ENCODE measurements around the gene HIVEP3. TPM values are rescaled to one million over a fixed set of nuclear protein-coding genes. Genes with fewer than 3 reads are reported as not detected.

The HIVEP3 gene
- polyA plus RNA-seq, 1 donor (not counting 4 experiments of a cell fraction or from before 2014, with no cell fraction given), result 1.1 TPM

GRCh38 chr1:41773842-41774241, 144.9 kb downstream of the HIVEP3 start:
- no peak overlapping the region for H2AFZ ChIP-seq (ENCODE audit: control insufficient read depth, low read length)
- no peak for TF ChIP-seq EZH2 (IDR thresholded peaks at IDR 0.05; ENCODE audit: low read length)
- TF ChIP-seq, protein P1, sequence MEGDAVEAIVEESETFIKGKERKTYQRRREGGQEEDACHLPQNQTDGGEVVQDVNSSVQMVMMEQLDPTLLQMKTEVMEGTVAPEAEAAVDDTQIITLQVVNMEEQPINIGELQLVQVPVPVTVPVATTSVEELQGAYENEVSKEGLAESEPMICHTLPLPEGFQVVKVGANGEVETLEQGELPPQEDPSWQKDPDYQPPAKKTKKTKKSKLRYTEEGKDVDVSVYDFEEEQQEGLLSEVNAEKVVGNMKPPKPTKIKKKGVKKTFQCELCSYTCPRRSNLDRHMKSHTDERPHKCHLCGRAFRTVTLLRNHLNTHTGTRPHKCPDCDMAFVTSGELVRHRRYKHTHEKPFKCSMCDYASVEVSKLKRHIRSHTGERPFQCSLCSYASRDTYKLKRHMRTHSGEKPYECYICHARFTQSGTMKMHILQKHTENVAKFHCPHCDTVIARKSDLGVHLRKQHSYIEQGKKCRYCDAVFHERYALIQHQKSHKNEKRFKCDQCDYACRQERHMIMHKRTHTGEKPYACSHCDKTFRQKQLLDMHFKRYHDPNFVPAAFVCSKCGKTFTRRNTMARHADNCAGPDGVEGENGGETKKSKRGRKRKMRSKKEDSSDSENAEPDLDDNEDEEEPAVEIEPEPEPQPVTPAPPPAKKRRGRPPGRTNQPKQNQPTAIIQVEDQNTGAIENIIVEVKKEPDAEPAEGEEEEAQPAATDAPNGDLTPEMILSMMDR (optimal IDR thresholded peaks at IDR 0.05 in 1 of 3, IDR thresholded peaks at IDR 0.05 in 1 of 3, conservative IDR thresholded peaks at IDR 0.05 in 1 of 3; ENCODE audit: extremely low read depth in 1 of 3, insufficient read depth in 2 of 3, low read length in 3 of 3), result no peak
- no peak overlapping the region for H3K27ac ChIP-seq (ENCODE audit: control insufficient read depth, insufficient read depth, low read length)
- dilution Hi-C loops (cut with MboI; ENCODE audit: extremely low pct_ligation_motif_present, low sequenced_read_pairs), result no loop called here
- no peaks in the 10 kb centered on the region for H3K79me2 ChIP-seq (ENCODE audit: control insufficient read depth, insufficient read depth, low read length)
- no peak overlapping the region for H3K4me3 ChIP-seq (ENCODE audit: control insufficient read depth in 2 of 3, extremely low read depth in 1 of 3, insufficient read depth in 2 of 3, low read depth in 1 of 3, low read length in 3 of 3)
- no peaks in the 10 kb centered on the region for H3K36me3 ChIP-seq (ENCODE audit: control insufficient read depth in 2 of 2, extremely low read depth in 1 of 2, insufficient read depth in 2 of 2, low read length in 2 of 2)
- H3K9me1 ChIP-seq (ENCODE audit: control insufficient read depth, extremely low read depth, insufficient read depth, low read length), result no peaks in the 10 kb centered on the region
- peaks cover 5% of the 10 kb centered on the region for H3K4me1 ChIP-seq (ENCODE audit: control insufficient read depth, extremely low read depth, insufficient read depth, low read length)
- H3K4me2 ChIP-seq (ENCODE audit: control insufficient read depth, extremely low read depth, insufficient read depth, low read depth, low read length), result no peak overlapping the region
- no peaks in the 10 kb centered on the region for H3K9me3 ChIP-seq (ENCODE audit: control insufficient read depth, low read depth, low read length)
- H4K20me1 ChIP-seq (ENCODE audit: control insufficient read depth, extremely low read depth, insufficient read depth, low read length), result no peaks in the 10 kb centered on the region
- no peak overlapping the region for H3K9ac ChIP-seq (ENCODE audit: control insufficient read depth, extremely low read depth, insufficient read depth, low read length)
- DNase-seq (ENCODE audit: low read depth, low spot score) (no peak), FAIRE-seq (no peak)
- H3K27me3 ChIP-seq (ENCODE audit: control insufficient read depth, extremely low read depth, insufficient read depth, low read length), result peaks cover 6% of the 10 kb centered on the region

- no peak overlapping the region for H3K4me2 ChIP-seq (ENCODE audit: control insufficient read depth, extremely low read depth, insufficient read depth, low read depth, low read length)
- no peak for DNase-seq (ENCODE audit: low read depth, low spot score)
- TF ChIP-seq EZH2 (IDR thresholded peaks at IDR 0.05; ENCODE audit: low read length), result no peak
- TF ChIP-seq, protein P1 (optimal IDR thresholded peaks at IDR 0.05 in 1 of 3, IDR thresholded peaks at IDR 0.05 in 1 of 3, conservative IDR thresholded peaks at IDR 0.05 in 1 of 3; ENCODE audit: extremely low read depth in 1 of 3, insufficient read depth in 2 of 3, low read length in 3 of 3), result no peak
Observed at GRCh38 chr1:41773144-41773591, 145.6 kb downstream of the HIVEP3 start.

More at GRCh38 chr1:41773144-41773591, 145.6 kb downstream of the HIVEP3 start:
- no peaks in the 10 kb centered on the region for H3K79me2 ChIP-seq (ENCODE audit: control insufficient read depth, insufficient read depth, low read length)
- H2AFZ ChIP-seq (ENCODE audit: control insufficient read depth, low read length), result no peak overlapping the region
- H3K9me1 ChIP-seq (ENCODE audit: control insufficient read depth, extremely low read depth, insufficient read depth, low read length), result no peaks in the 10 kb centered on the region
- H3K4me3 ChIP-seq (ENCODE audit: control insufficient read depth in 2 of 3, extremely low read depth in 1 of 3, insufficient read depth in 2 of 3, low read depth in 1 of 3, low read length in 3 of 3), result no peak overlapping the region
- dilution Hi-C loops (cut with MboI; ENCODE audit: extremely low pct_ligation_motif_present, low sequenced_read_pairs), result no loop called here
- no peaks in the 10 kb centered on the region for H3K9me3 ChIP-seq (ENCODE audit: control insufficient read depth, low read depth, low read length)
- H3K27ac ChIP-seq (ENCODE audit: control insufficient read depth, insufficient read depth, low read length), result no peak overlapping the region
- H3K27me3 ChIP-seq (ENCODE audit: control insufficient read depth, extremely low read depth, insufficient read depth, low read length), result peaks cover 6% of the 10 kb centered on the region
- H3K9ac ChIP-seq (ENCODE audit: control insufficient read depth, extremely low read depth, insufficient read depth, low read length), result no peak overlapping the region
- peaks cover 5% of the 10 kb centered on the region for H3K4me1 ChIP-seq (ENCODE audit: control insufficient read depth, extremely low read depth, insufficient read depth, low read length)
- peak; percentile 32 for FAIRE-seq
- H4K20me1 ChIP-seq (ENCODE audit: control insufficient read depth, extremely low read depth, insufficient read depth, low read length), result no peaks in the 10 kb centered on the region
- no peaks in the 10 kb centered on the region for H3K36me3 ChIP-seq (ENCODE audit: control insufficient read depth in 2 of 2, extremely low read depth in 1 of 2, insufficient read depth in 2 of 2, low read length in 2 of 2)

Data from keratinocyte (primary cell).